ENCODE results near the gene PAK1IP1. TPM values are rescaled to one million over a fixed set of nuclear protein-coding genes. Genes with fewer than 3 reads are reported as not detected.

Gene PAK1IP1
- total RNA-seq, 3 donors from 2014 or later (not counting 1 experiment from before 2014, with no cell fraction given), result 3.6 to 5.2 (median 4.6) TPM

- no peak overlapping the region for H3K4me3 Mint-ChIP-seq
Observed at GRCh38 chr6:10668126-10668917, 26.4 kb upstream of the PAK1IP1 start.

GRCh38 chr6:10676403-10676802 is 18.4 kb upstream of the PAK1IP1 start:
- Mint-ChIP-seq H3K36me3 (no peaks in the 10 kb centered on the region), H3K9me3 (no peaks in the 10 kb centered on the region), H3K4me3 (no peak overlapping the region), H3K27me3 (ENCODE audit: low read depth in 2 of 2) (peaks cover 3 to 5% of the 10 kb centered on the region in 2 donors), H3K27ac (no peak overlapping the region), H3K4me1 (no peaks in the 10 kb centered on the region)
- DNase-seq (no peak), ATAC-seq (no peak)
- Histone ChIP-seq H3K9me3 (ENCODE audit: control insufficient read depth, insufficient read depth, low read length) (no peaks in the 10 kb centered on the region), H3K27ac (ENCODE audit: low read length) (no peak overlapping the region), H3K27me3 (ENCODE audit: control insufficient read depth, insufficient read depth, low read length) (no peaks in the 10 kb centered on the region), H3K4me3 (ENCODE audit: low read length) (no peak overlapping the region), H3K4me1 (ENCODE audit: control insufficient read depth, insufficient read depth, low read length) (no peaks in the 10 kb centered on the region), H3K36me3 (ENCODE audit: control insufficient read depth, insufficient read depth, low read length) (no peaks in the 10 kb centered on the region)
- intact Hi-C loops (cut with micrococcal nuclease), result no loop called here
- 94% methylated on average over 7 of the region's 7 CpGs for WGBS (ENCODE audit: insufficient coverage)
- TF ChIP-seq CTCF (IDR thresholded peaks at IDR 0.05), result no peak

More at GRCh38 chr6:10668126-10668917, 26.4 kb upstream of the PAK1IP1 start:
- Histone ChIP-seq H3K27me3 (ENCODE audit: control insufficient read depth, insufficient read depth, low read length) (peaks cover 8% of the 10 kb centered on the region), H3K27ac (ENCODE audit: low read length) (no peak overlapping the region), H3K4me1 (ENCODE audit: control insufficient read depth, insufficient read depth, low read length) (no peaks in the 10 kb centered on the region), H3K4me3 (ENCODE audit: low read length) (no peak overlapping the region), H3K36me3 (ENCODE audit: control insufficient read depth, insufficient read depth, low read length) (no peaks in the 10 kb centered on the region), H3K9me3 (ENCODE audit: control insufficient read depth, insufficient read depth, low read length) (no peaks in the 10 kb centered on the region)
- Mint-ChIP-seq H3K9me3 (no peaks in the 10 kb centered on the region), H3K27me3 (ENCODE audit: low read depth in 2 of 2) (peaks cover 13 to 33% of the 10 kb centered on the region in 2 donors), H3K27ac (no peak overlapping the region), H3K4me1 (no peaks in the 10 kb centered on the region), H3K36me3 (peaks cover 11% of the 10 kb centered on the region)
- DNase-seq (no peak), ATAC-seq (no peak)
- intact Hi-C loops (cut with micrococcal nuclease), result no loop called here
- TF ChIP-seq CTCF (IDR thresholded peaks at IDR 0.05), result no peak
- WGBS (ENCODE audit: insufficient coverage), result 84% methylated on average over 6 of the region's 6 CpGs

- H3K9me3 Mint-ChIP-seq, result no peaks in the 10 kb centered on the region
- Histone ChIP-seq H3K27ac (ENCODE audit: low read length) (no peak overlapping the region), H3K36me3 (ENCODE audit: control insufficient read depth, insufficient read depth, low read length) (no peaks in the 10 kb centered on the region), H3K9me3 (ENCODE audit: control insufficient read depth, insufficient read depth, low read length) (no peaks in the 10 kb centered on the region), H3K4me1 (ENCODE audit: control insufficient read depth, insufficient read depth, low read length) (peaks cover 6% of the 10 kb centered on the region), H3K27me3 (ENCODE audit: control insufficient read depth, insufficient read depth, low read length) (no peaks in the 10 kb centered on the region), H3K4me3 (ENCODE audit: low read length) (no peak overlapping the region)
- H3K4me3 Mint-ChIP-seq, result no peak overlapping the region
- no peak overlapping the region for H3K27ac Mint-ChIP-seq
- ATAC-seq (no peak), DNase-seq (no peak)
- WGBS (ENCODE audit: insufficient coverage), result 90% methylated on average over 4 of the region's 4 CpGs
- H3K27me3 Mint-ChIP-seq (ENCODE audit: low read depth in 2 of 2), result peaks cover 3 to 5% of the 10 kb centered on the region in 2 donors
- TF ChIP-seq CTCF (IDR thresholded peaks at IDR 0.05), result no peak
- no peaks in the 10 kb centered on the region for H3K36me3 Mint-ChIP-seq
- peaks cover 12 to 14% of the 10 kb centered on the region in 2 donors for H3K4me1 Mint-ChIP-seq
- intact Hi-C loops (cut with micrococcal nuclease), result no loop called here
Observed at GRCh38 chr6:10678456-10678855, 16.3 kb upstream of the PAK1IP1 start.

Measured in natural killer cell (primary cell).